Endothelial cell (in vitro differentiated cells): ENCODE results near the gene PLCD3. TPM values are rescaled to one million over a fixed set of nuclear protein-coding genes. Genes with fewer than 3 reads are reported as not detected.

Source experiments
- DNase-seq: peaks from one replicate; pipeline ENCODE4 v3.0.0; 2021; ENCODE audit warnings: low spot score
- H3K27ac Mint-ChIP-seq: one replicate; pipeline ENCODE4 v1.8.0; 2021; ENCODE audit warnings: mixed read lengths, inconsistent platforms; ENCODE audit not compliant: unreplicated experiment
- H3K27me3 Mint-ChIP-seq: one replicate; pipeline ENCODE4 v1.8.0; 2021; ENCODE audit warnings: mild to moderate bottlenecking, moderate library complexity, mixed read lengths, inconsistent platforms; ENCODE audit not compliant: unreplicated experiment
- H3K36me3 Mint-ChIP-seq: one replicate; pipeline ENCODE4 v1.8.0; 2021; ENCODE audit warnings: mild to moderate bottlenecking, low read depth, mixed read lengths, inconsistent platforms; ENCODE audit not compliant: unreplicated experiment
- H3K4me1 Mint-ChIP-seq: one replicate; pipeline ENCODE4 v1.8.0; 2021; ENCODE audit warnings: mild to moderate bottlenecking, mixed read lengths, inconsistent platforms; ENCODE audit not compliant: unreplicated experiment
- H3K4me3 Mint-ChIP-seq: one replicate; pipeline ENCODE4 v1.8.0; 2021; ENCODE audit warnings: mild to moderate bottlenecking, mixed read lengths, inconsistent platforms; ENCODE audit not compliant: unreplicated experiment
- H3K9me3 Mint-ChIP-seq: one replicate; pipeline ENCODE4 v1.8.0; 2021; ENCODE audit warnings: mixed read lengths, inconsistent platforms; ENCODE audit not compliant: unreplicated experiment
- total RNA-seq: library from RNA; stranded (reverse); fragmentation: NEBNext Ultra II Directional; extraction: Animal tissue kit (Norgen Biotek cat#: 25700); gene quantifications from one replicate; pipeline ENCODE4 v1.2.1, GENCODE V29; 2021; ENCODE audit not compliant: unreplicated experiment
- TF ChIP-seq, protein P1 (sequence below): fragments of 200-600 bp; sonication (generic); IDR thresholded peaks from one replicate; pipeline ENCODE4 v1.5.0; 2021; ENCODE audit warnings: antibody characterized with exemption; ENCODE audit not compliant: unreplicated experiment

PLCD3 gene
- total RNA-seq, 1 donor from 2014 or later, result 9.7 TPM

DNA sequence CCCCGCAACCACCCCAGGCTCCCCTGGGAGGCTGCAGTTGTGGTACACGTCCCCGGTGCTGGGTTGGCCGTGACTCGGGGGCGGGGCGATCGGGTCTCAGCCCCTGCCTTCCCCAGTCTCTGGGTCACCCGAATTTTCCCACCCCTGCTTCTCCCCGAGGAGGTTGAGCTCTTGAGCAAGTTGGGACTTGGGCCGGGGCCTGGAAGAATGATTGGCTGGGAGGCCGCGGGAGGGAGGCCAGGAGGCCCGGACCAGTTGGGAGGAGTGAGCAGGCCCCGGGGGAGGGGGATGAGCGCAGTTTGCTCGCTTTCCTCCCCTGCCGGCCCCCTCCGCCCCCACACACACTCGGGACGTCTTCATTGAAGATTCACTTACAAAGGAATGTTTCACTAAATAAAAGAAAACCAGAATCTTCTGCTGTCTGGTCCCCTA is 11.5 kb upstream of the PLCD3 start:
- no peaks in the 10 kb centered on the region for H3K9me3 Mint-ChIP-seq
- peak; percentile 47 for DNase-seq
- H3K4me1 Mint-ChIP-seq, result peaks cover 12% of the 10 kb centered on the region
- TF ChIP-seq, protein P1, sequence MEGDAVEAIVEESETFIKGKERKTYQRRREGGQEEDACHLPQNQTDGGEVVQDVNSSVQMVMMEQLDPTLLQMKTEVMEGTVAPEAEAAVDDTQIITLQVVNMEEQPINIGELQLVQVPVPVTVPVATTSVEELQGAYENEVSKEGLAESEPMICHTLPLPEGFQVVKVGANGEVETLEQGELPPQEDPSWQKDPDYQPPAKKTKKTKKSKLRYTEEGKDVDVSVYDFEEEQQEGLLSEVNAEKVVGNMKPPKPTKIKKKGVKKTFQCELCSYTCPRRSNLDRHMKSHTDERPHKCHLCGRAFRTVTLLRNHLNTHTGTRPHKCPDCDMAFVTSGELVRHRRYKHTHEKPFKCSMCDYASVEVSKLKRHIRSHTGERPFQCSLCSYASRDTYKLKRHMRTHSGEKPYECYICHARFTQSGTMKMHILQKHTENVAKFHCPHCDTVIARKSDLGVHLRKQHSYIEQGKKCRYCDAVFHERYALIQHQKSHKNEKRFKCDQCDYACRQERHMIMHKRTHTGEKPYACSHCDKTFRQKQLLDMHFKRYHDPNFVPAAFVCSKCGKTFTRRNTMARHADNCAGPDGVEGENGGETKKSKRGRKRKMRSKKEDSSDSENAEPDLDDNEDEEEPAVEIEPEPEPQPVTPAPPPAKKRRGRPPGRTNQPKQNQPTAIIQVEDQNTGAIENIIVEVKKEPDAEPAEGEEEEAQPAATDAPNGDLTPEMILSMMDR, result no peak
- peaks cover 3% of the 10 kb centered on the region for H3K36me3 Mint-ChIP-seq
- no peak overlapping the region for H3K27ac Mint-ChIP-seq
- peak overlapping the region; percentile 67 for H3K4me3 Mint-ChIP-seq
- peaks cover 20% of the 10 kb centered on the region for H3K27me3 Mint-ChIP-seq

DNA sequence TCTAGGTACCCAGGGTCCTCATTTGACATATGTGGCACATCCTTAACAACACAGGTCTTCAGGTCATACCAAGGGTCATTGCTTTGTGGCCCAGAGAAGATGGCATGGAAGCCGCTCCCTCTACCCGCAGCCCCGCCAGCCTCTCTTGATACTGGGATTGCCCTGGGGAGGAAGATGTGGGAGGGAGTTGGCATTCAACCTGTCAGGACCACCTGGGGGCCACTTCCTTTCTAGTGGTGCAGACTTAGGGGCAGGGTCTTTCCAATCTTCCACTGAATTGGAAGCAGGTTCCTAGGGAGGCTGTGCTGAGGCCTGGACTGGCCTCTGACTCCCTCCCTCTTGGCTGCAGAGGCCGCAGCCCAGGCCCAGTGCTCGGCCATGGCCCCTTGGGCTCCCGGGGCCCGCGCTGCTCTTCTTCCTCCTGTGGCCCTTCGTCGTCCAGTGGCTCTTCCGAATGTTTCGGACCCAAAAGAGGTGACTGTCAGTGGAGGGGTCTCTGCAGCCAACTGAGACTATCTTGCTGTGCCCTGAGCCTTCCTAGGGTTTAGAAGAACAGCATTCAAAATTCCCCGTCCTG is 10.9 kb upstream of the PLCD3 start:
- peaks cover 15% of the 10 kb centered on the region for H3K27me3 Mint-ChIP-seq
- peaks cover 12% of the 10 kb centered on the region for H3K4me1 Mint-ChIP-seq
- TF ChIP-seq, protein P1, result no peak
- no peak for DNase-seq
- peak overlapping the region; percentile 31 for H3K4me3 Mint-ChIP-seq
- peaks cover 5% of the 10 kb centered on the region for H3K36me3 Mint-ChIP-seq
- H3K9me3 Mint-ChIP-seq, result no peaks in the 10 kb centered on the region
- H3K27ac Mint-ChIP-seq, result no peak overlapping the region

DNA sequence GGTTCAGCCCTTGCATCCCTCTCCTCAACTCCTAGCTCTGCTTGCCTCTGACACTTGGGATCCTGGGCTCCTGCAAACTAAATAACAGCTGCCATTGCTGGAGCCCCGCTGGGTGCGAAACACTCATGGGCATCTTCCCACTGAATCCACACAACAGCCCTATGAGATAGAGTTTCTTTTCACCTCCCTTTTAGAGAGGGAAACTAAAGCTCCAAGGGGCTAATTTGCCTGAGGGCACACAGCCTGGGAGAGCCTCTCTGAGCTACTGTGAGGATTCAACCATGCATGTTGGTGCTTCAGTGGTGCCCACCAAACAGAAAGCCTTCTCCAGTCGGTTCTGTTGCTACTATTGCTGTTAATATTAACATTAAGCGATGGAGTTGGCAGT is 7.2 kb upstream of the PLCD3 start:
- DNase-seq, result no peak
- H3K4me1 Mint-ChIP-seq, result no peaks in the 10 kb centered on the region
- TF ChIP-seq, protein P1, result no peak
- no peak overlapping the region for H3K4me3 Mint-ChIP-seq
- peaks cover 3% of the 10 kb centered on the region for H3K36me3 Mint-ChIP-seq
- no peaks in the 10 kb centered on the region for H3K9me3 Mint-ChIP-seq
- peaks cover 9% of the 10 kb centered on the region for H3K27me3 Mint-ChIP-seq
- no peak overlapping the region for H3K27ac Mint-ChIP-seq

DNA sequence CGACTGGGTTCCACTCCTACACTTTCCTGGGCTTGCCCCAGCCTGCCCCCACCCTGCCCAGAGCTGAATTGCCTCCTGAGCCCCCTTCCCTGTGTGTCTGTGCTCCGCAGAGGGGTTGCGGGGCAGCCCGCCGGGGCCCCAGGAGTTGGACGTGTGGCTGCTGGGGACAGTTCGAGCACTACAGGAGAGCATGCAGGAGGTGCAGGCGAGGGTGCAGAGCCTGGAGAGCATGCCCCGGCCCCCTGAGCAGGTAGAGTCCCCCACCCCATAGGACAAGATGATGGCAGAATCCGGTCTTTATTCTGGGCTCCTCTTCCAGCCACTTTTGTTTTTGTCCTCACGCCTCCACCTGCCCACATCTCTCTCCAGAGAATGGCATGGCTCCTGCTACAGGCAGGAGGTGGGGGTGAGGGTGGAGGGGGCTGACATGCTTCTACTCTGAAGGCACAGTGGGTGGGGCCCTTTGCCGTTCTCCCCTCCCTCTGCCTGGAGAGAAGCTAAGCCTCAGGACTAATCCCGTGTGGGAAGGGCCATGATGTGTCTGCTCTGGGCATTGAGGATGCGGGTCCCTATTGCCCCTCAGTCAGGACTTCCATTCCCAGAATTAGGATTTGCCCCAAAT is 6.7 kb upstream of the PLCD3 start:
- no peak for DNase-seq
- TF ChIP-seq, protein P1, result no peak

DNA sequence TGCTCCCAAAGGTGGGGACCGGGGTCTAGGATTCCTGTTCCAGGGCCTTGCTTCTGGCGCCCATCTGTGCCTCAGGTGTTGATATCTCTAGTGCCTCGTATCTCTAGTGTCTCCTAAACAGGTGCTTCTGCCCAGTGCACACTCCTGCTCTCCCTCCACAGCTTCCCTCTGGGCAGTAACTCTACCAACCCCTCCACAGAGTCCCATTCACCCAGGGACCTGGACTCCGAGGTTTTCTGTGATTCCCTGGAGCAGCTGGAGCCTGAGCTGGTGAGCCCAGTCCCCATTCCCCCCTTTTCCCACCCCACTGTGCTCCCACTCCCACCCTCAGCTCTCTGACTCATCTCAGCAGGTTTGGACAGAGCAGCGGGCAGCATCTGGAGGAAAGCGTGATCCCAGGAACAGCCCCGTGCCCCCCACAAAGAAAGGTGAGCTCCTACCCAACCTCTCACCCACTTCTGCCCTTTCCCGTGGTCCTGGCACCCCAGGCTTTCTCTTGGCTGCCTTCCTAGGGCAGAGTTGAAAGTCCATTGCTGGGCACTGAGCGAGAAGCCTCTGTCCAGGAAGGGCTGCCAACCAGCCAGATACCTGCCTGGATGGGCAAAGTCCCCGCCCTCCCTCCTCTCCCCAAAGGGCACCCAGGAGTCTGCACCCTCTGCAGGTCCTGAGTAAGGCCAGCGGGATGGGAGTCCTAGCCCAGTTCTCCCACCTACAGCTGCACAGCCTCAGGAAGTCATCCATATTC is 5.4 kb upstream of the PLCD3 start:
- Mint-ChIP-seq H3K27ac (peak overlapping the region; percentile 36), H3K4me1 (no peaks in the 10 kb centered on the region), H3K36me3 (peaks cover 3% of the 10 kb centered on the region), H3K9me3 (no peaks in the 10 kb centered on the region), H3K27me3 (peaks cover 11% of the 10 kb centered on the region), H3K4me3 (peak overlapping the region; percentile 18)
- DNase-seq, result no peak
- TF ChIP-seq, protein P1, result no peak

More for the DNA sequence above, 6.7 kb upstream of the PLCD3 start:
- Mint-ChIP-seq H3K36me3 (peaks cover 3% of the 10 kb centered on the region), H3K27ac (no peak overlapping the region), H3K9me3 (no peaks in the 10 kb centered on the region), H3K4me1 (no peaks in the 10 kb centered on the region), H3K27me3 (peaks cover 9% of the 10 kb centered on the region), H3K4me3 (no peak overlapping the region)
